HG03575 (cell line): Measurements from ENCODE around the gene TEF.
"Not testable (repeated sequence)": the region's sequence is repeated elsewhere in the genome, so short reads cannot be mapped to it uniquely, and the experiment has no call there.

Experiments
- ATAC-seq: cut with Tn5 transposase; IDR thresholded peaks from one replicate; pipeline ENCODE4 v1.9.1; 2021; ENCODE audit not compliant: unreplicated experiment, insufficient number of reproducible peaks, low FRiP score; ENCODE audit errors: extremely low read depth

TEF gene

GRCh38 chr22:41368543-41369423 lies 13.0 kb upstream of the TEF start:
- no peak for ATAC-seq

GRCh38 chr22:41369424-41369745 lies 12.4 kb upstream of the TEF start:
- ATAC-seq = no peak

DNA sequence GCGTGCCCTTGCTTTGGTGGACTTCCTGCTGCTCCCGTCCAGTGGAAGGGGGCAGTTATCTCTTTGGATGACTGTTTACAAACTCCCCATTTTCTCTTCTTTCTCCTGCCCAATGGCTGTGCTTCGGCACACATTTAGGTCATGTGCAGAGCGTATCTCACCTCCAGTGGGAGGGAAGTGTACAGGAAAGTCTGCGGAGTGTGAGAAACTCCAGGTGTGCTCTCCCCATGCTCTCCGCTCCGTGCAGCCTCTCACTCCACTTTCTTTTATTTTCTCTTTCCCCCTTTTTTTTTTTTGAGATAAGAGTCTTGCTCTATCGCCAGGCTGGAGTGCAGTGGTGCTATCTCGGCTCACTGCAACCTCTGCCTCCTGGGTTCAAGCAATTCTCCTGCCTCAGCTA lies 11.9 kb upstream of the TEF start:
- no peak for ATAC-seq

DNA sequence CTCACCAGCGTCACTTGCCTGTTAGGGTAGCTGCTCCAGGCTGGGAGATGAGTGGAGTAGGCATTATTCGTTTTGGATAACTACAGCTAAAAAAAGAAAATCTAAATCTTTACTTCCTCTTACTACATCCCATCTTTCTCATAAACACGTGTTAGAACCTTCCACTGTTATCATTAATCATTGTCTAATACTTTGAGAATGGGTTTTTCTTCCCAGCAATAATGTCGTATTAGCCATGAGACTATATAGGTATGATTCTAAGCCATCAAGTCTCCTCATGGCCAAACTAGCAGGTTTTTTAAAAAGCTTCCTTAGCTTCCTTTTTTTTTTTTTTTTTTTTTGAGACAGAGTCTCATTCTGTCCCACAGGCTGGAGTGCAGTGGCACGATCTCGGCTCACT lies 3.9 kb upstream of the TEF start:
- ATAC-seq = no peak

GRCh38 chr22:41380993-41381328 lies 781 bp upstream of the TEF start:
- peak; percentile 6 for ATAC-seq

DNA sequence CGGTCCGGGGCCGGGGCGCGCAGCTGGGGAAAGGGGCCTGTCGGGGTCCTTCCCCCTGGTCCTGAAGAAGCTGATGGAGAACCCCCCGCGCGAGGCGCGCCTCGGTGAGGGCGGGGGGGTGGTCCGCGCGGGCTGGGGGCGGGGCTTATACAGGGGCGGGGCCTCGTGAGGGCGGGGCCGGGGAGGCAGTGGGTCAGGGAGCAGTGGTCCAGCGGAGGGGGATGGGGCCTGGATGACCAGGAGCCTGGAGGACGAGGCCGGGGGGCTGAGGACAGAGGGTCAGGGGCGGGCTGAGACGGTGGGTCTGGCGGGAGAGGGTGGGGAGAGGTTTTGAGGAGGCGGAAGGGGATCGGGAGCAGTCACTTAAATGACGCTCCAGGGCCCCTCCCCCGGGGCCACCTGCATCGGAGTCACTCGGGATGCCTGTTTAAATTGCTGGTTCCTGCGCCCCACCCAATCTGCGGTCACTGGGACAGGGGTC lies 396 bp downstream of the TEF start:
- ATAC-seq = no peak

DNA sequence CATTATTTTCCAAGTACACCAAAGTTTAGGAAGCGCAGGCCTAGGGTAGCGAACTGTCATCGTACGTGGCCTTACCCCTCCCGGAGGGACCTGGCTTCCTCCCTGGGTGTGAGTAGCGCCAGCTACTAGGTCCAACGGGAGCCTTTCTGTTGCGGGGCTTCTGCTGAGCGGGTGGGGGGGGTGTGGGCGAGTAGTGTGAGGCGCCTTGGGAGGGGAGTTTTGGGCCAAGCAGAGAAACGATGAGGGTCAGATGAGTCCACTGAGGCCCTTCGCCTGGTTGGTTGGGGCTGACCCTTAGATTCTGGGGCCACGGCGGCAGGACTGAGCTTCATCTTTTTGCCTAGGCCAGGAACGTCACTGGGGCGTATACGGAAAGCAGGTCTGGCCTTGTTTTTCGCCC lies 868 bp downstream of the TEF start:
- ATAC-seq = no peak

DNA sequence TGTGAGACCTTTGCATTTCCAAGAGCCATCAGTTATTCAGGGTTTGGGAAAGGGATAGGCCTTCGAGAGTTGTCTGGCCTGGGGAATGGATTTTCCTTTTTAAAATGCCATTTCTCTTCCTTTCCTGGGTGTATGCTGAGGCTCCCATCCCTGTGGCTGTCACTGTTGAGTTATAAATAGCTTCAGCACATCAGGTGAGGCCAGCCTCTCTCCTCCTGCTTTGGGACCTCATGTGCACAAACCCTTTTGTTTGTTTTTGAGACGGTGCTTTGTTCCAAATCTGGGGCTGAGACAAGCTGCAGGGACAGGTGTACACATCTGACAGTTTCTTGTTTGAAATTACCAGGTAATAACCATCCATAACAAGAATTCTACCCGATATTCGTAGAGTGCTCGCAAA lies 1.3 kb downstream of the TEF start:
- ATAC-seq = no peak

- no peak for ATAC-seq
Observed at GRCh38 chr22:41384128-41384527, 2.4 kb downstream of the TEF start.

DNA sequence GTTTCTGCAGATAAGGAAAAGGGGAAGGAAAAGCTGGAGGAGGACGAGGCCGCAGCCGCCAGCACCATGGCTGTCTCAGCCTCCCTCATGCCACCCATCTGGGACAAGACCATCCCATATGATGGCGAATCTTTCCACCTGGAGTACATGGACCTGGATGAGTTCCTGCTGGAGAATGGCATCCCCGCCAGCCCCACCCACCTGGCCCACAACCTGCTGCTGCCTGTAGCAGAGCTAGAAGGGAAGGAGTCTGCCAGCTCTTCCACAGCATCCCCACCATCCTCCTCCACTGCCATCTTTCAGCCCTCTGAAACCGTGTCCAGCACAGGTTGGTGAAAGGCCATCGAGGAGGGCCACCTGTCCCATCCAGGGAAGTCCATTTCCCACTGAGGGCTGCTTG lies 5.6 kb downstream of the TEF start:
- no peak for ATAC-seq

- no peak for ATAC-seq
Observed at GRCh38 chr22:41394012-41394356, 12.2 kb downstream of the TEF start.

- no peak for ATAC-seq
Observed at GRCh38 chr22:41395531-41396240, 13.9 kb downstream of the TEF start.

DNA sequence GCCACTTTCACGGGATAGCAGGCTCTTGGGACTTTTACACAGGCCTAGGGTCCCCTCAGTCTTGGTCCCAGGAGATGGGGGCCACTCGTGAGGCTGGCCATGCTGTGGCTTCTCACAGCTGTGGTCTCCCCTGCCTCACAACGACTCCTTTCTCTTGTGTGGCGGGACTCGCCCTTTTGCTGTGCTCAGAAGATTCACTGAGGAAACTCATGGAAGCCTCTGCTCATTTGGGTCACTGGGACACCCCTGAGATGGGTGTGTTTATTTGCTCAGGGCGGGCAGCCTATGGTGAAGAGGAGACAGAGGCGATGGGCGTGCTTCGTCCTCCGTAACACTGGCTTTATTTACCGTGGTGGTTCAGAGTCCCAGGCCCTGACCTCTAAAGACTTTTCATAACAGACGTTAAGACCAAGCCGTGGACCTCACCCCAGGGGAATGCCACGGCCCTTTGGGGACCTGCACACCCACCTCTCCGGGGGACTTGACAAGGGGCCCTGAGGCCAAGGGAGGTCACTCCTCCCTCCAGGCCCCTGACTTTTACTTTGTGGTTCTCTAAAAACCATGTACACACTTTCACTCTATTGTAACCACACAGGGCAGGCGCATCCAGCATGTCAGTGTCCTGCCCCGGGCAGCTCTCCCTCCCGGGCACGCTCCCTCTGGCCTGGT lies 15.5 kb downstream of the TEF start:
- no peak for ATAC-seq

DNA sequence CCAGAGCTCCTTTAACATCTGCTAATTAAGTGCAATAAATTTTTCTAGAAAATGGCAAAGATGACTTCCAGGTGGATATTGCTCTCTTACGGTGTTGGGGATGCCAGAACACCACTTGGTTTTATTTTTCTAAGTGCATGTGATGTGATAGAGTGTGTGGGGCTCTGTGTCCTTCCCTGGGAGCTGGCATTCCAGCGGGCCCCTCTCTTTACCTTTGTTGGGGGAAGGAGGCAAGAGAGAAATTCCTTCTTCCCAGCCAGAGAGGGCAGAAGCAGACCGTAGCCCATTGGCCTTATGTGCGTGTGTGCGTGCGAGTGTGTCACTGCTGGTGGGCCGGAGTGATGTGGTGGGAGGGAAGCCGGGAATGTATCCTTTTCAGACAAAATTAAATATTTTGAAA lies 17.2 kb downstream of the TEF start:
- ATAC-seq = no peak

DNA sequence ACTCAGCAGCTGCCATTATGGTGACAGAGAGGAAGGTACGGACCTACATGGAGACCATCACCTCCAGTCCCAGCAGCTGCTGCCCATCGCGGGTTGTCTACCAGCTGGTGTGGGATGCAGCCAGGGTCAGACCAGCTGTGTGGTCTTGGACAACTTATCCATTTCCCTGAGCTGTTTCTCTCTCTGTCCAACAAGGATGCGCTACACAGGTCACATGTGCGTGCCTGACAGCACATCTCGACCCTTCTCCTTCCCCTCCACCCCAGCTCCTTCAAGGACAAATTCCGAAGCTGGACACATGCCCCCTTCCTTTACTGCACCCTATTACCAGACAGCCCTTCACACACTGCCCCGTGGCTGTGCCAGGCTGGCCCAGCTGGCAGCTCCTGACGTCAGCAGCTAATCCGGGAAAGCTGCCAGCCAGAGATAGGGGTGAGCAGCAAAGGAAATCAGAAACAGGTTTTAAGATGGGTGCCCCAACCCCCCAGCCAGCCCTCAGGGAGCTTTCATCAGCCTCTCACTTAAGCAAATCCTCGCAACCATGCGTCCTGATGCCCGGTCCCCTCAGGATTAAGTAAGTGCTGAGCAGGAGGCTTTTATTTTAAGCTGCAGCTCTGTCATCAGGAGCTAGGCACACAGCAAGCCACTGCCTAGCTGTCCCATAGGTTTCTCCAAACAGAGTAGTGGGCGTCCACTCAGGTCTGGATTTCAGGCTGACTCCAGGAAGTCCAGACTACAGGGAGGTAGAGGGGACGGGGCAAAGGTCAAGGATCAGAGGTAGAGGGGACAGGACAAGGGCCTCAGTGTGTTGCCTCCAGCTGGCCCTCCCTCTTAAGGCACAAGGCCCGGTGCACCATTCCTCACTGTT lies 20.3 kb downstream of the TEF start:
- ATAC-seq = no peak

DNA sequence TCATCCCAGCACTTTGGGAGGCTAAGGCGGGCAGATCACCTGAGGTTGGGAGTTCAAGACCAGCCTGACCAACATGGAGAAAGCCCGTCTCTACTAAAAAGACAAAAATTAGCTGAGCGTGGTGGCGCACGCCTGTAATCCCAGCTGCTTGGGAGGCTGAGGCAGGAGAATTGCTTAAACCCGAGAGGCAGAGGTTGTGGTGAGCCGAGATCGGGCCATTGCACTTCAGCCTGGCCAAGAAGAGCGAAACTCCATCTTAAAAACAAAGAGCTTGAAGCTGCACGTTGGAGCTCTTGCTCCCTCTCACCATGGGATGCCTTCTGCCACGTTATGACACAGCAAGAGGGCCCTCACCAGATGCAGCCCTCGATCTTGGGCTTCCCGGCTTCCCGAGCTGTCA lies 21.1 kb downstream of the TEF start:
- not testable (repeated sequence) for ATAC-seq

DNA sequence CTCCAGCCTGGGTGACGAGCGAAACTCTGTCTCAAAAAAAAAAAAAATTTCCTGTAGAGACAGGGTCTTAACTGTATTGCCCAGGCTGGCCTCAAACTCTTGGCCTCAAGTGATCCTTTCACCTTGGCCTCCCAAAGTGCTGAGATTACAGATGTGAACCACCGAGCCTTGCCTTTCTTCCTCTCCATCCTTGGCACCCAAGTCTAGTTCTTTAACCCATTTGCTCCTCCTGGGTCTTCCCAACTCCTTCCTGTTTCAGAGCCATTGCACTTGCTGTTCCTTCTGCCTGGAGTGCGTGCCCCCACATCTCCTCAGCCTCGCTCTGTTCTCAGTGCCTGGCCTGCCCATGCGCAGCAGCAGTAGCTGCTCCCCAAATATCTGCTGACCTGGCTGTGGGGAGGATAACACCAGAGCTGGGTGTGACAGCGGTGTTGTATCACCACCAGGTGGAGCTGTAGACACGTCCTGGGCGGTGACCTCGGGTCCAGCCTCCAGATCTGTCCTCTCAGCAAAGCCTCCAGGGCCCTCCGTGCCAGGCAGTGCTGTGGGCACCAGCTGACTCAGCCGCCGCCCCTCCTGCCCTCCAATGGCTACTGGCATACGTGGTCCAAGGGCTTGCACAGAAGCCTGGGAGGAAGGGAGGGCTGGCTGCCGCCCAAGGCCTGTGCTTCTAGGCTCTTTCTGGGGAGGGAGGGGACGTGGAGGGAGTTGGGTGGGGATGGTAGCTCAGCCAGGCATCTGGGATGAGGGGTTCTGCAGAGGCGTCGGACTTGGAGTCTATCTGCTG lies 22.0 kb downstream of the TEF start:
- no peak for ATAC-seq

DNA sequence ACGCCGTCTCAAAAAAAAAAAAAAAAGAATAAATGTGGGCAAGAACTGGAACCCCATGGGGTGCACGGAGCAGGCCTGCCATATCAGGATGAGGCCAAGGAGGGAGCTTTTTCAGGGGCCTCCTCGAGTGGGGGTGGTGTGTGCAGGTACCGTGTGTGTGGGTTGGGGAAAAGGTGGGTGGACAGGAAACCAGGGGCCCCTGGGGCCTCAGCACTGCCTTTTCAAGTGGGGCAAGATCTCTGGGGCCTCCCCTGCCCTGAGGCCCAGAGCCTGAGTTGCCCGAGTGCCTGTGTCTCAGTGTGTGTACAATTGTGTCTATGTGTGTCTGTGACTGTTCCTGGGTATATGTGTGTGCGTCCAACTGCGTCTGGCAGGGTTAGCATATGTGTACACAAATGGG lies 23.8 kb downstream of the TEF start:
- ATAC-seq = no peak

DNA sequence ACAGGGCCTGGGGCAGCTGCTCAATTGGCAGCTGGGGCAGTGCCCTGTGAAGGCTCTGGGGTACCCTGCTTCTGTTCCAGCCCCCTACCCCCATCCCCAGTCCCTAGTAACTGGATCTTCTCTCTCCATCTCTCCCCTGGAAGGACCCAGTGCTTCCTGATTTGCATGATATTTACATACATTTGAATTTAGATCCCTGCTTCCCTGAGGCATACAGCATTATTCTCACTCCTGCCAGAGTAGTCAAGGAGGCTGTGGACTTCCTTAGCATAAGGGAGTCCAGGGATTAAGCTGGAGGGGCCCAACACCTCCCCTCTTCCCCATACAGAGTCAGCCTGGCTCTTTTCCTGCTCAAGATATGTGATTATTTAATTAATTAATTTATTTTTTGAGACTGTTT lies 24.7 kb downstream of the TEF start:
- no peak for ATAC-seq
